Measurements from ENCODE around the gene SPEM1.

The SPEM1 gene

GRCh38 chr17:7404737-7405349, 15.3 kb upstream of the SPEM1 start:
- ChIA-PET POLR2A (ENCODE audit: low non-redundant PET) (interaction anchor here (0.6 to 1.1 kb wide), 5 partner anchors 11 to 115 kb away, joined by 3 to 13 read pairs (median 3); partner anchors contain the start of genes PLSCR3 and TMEM102), CTCF (interaction anchor here (1.3 kb wide), 1 partner anchor 32 kb away, joined by 7 read pairs; no protein-coding TSS in a partner anchor)
- H3K27ac ChIP-seq: peak overlapping the region; percentile 88
- no peak for DNase-seq (ENCODE audit: low spot score)
- no peak for TF ChIP-seq CTCF (conservative IDR thresholded peaks at IDR 0.05; ENCODE audit: low read depth)

- peak overlapping the region; percentile 88 for H3K27ac ChIP-seq
- ChIA-PET POLR2A (ENCODE audit: low non-redundant PET) (interaction anchor here (0.6 kb wide), 2 partner anchors 79 to 115 kb away, joined by 3 read pairs; no protein-coding TSS in a partner anchor), CTCF (no interaction called here)
- no peak for DNase-seq (ENCODE audit: low spot score)
- no peak for TF ChIP-seq CTCF (conservative IDR thresholded peaks at IDR 0.05; ENCODE audit: low read depth)
These were observed 14.5 kb upstream of the SPEM1 start for GRCh38 chr17:7405350-7406234.

- ChIA-PET POLR2A (ENCODE audit: low non-redundant PET) (interaction anchor here (0.6 kb wide), 1 partner anchor 78 kb away, joined by 3 read pairs; no protein-coding TSS in a partner anchor), CTCF (no interaction called here)
- H3K27ac ChIP-seq: peak overlapping the region; percentile 88
- no peak for DNase-seq (ENCODE audit: low spot score)
- no peak for TF ChIP-seq CTCF (conservative IDR thresholded peaks at IDR 0.05; ENCODE audit: low read depth)
These were observed 13.8 kb upstream of the SPEM1 start for GRCh38 chr17:7406235-7406825.

DNA sequence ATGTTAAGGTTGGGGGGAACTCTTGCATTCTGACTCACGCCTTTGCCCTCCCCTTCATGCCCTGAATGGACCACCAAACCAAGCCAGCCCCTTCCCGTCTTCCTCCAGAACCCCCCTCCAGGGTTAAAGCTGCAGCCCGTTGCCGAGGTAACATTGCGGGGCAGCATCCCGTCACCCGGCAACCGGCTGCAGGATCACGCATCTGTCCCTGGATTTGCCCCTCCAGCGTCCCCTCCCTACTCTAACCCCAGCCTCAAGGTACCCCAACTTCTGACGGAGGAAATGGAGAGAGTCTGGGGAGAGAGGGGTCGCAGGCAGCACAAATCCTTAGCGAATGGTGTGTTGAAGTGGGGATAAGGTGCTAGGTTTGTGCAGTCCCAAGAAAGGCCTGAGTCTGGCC, 13.0 kb upstream of the SPEM1 start:
- CTCF ChIA-PET: no interaction called here
- POLR2A ChIA-PET (ENCODE audit: low non-redundant PET): no interaction called here
- no peak for TF ChIP-seq CTCF (conservative IDR thresholded peaks at IDR 0.05; ENCODE audit: low read depth)

GRCh38 chr17:7407485-7408251, 12.5 kb upstream of the SPEM1 start, which contains the start of gene NLGN2:
Gene NLGN2 (plus strand): TSS chr17:7407845. CDS start chr17:7408256, 411 bp downstream.
- ChIA-PET CTCF (no interaction called here), POLR2A (ENCODE audit: low non-redundant PET) (no interaction called here)
- TF ChIP-seq CTCF (conservative IDR thresholded peaks at IDR 0.05; ENCODE audit: low read depth): no peak
- H3K27ac ChIP-seq: peak within 1 kb of the TSS; percentile 34
- DNase-seq (ENCODE audit: low spot score): no peak

More for the DNA sequence above, 13.0 kb upstream of the SPEM1 start:
- DNase-seq (ENCODE audit: low spot score): no peak
- H3K27ac ChIP-seq: peak overlapping the region; percentile 34
